Measurements from ENCODE around the gene OR5AR1.
"Not testable (repeated sequence)": the region's sequence is repeated elsewhere in the genome, so short reads cannot be mapped to it uniquely, and the experiment has no call there.

Gene OR5AR1

DNA sequence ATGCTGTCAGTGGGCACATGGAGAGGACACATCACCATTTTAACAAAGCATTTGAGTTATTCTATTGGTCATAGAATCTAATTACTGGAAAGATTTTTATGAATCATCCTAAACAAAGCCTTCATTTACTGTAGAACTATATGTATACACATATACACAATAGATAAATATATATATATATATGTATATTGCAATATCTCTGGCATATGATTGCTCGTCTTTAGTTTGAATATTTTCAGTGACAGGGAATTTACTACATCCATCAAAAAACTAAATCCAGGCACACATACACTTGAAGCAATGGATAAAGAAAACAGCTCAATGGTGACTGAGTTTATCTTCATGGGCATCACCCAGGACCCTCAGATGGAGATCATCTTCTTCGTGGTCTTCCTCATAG is at the start of gene OR5AR1:
Gene OR5AR1, plus strand, starts transcription at position 301 of the 400 bp plus-strand sequence. Its CDS starts 0 bp downstream, at position 301.
- in situ Hi-C loops (cut with MboI; ENCODE audit: low sequenced_read_pairs): no loop called here

GRCh38 chr11:56624661-56625110 is 38.8 kb upstream of the OR5AR1 start:
- in situ Hi-C loops (cut with MboI; ENCODE audit: low sequenced_read_pairs): no loop called here

DNA sequence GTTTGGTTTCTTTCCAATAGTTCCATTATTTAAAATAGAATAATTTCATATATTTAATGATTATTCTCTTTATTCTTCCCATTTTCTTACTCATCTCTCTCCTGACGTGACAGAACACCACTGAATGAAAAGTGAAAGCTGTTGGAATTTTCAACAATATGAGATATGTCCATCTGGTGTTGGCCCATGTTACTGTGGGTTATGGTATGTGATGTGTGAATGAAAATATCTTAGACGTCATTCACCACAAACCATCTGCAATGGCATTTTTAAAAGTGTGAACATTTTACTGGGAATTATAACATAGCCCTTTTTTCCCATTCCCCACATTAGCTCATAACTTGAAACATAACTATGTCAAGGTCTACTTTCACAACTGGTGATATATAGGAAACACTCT is 37.5 kb upstream of the OR5AR1 start:
- in situ Hi-C loops (cut with MboI; ENCODE audit: low sequenced_read_pairs): no loop called here

DNA sequence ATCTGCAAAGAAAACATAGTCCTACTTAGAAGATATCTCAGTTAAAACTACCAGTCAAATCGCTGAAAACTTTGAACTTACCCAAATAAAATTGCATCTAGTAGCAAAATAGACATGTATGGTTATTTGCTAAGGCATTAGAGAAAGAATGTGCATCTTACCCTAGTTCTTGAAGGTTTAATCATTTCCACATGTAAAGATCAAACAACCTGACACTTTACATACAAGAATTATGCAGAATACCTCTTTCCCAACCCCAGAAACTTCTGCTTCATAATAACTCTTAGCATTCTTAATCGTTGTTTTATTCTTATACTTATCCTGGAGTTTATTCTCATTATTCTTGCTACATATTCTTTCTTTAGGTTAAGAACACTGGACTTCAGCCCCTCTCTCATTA is 31.2 kb upstream of the OR5AR1 start:
- in situ Hi-C loops (cut with MboI; ENCODE audit: low sequenced_read_pairs): no loop called here

- in situ Hi-C loops (cut with MboI; ENCODE audit: low sequenced_read_pairs): no loop called here
Measured at GRCh38 chr11:56636861-56637260, 26.6 kb upstream of the OR5AR1 start.

DNA sequence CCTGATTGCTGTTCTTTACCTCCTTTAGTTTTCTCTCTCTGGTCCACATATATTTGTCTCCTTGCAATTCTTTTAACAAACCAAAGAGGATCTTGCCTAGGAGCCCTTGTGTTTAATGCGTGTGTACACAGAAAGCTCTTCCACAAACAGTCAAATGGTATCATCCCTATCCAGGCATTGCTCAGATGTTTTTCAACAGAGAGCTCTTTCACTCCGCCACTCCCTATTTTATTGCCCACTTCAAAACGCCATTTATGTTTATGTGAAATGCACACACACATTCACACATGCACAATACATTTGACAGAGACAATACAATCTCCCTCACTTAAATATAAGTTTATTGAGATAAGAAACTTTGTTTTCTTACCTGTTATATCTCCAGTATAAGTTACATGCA is 26.0 kb upstream of the OR5AR1 start:
- in situ Hi-C loops (cut with MboI; ENCODE audit: low sequenced_read_pairs): no loop called here

DNA sequence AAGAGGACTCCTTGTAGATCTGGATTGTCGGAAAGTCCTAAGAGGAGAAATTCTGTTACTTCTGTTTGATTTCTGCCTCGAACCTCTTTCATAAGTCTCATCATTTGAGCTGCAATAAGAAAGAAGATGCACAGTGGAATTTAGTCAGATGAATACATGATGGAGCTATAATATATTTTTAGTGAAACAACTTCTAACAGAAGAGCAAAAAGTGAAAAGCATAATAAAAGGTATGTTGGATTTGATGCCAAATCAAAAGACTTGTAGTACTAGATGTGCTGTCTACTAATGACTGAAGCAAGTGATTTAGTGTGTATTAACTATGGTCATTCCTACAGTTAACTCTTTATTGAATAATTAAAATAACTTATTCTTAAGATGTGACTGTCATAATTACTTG is 21.1 kb upstream of the OR5AR1 start, which contains the start of gene OR5AP2:
Gene OR5AP2, minus strand, starts transcription at position 101 of the 400 bp plus-strand sequence. Its CDS starts 0 bp downstream, at position 101.
- in situ Hi-C loops (cut with MboI; ENCODE audit: low sequenced_read_pairs): no loop called here

DNA sequence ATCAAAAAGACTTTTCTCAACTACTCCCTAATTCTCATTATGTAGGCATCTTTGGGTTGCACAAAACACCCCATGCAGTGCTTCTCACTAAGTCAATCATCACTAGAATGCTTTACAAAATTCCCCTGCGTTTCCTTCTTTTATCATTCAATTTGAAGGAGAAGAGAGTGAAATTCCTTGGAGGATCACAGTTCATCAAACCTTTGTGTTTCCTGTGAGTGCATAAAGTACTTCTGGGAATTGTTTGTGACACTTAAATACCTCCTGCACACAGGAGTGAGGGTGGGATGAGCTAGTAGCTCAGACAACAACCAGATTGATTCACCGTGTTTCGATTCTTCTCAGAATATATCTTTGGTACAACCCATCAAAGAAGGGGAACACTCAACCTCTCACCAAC is 3.7 kb upstream of the OR5AR1 start:
- in situ Hi-C loops (cut with MboI; ENCODE audit: low sequenced_read_pairs): no loop called here

DNA sequence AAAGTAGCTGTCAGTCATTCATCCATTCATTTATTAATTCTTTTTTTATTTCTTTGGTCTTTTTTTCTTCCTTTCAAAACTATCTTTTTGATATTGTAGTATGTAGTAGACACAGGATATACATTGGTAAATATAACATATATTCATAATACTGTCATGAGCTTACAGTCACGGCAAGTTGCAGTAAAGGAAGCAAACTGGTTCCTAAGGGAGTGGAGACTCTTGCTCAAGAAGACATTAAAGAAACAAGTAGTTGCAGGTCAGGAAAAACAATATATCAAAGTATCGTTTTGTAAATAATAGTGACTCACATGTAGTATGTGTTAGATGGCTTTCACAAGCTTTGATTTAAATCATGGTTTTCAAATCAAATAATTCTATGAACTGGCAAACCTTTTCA is 7.5 kb downstream of the OR5AR1 start:
- in situ Hi-C loops (cut with MboI; ENCODE audit: low sequenced_read_pairs): no loop called here

GRCh38 chr11:56688554-56689100 is 25.1 kb downstream of the OR5AR1 start:
- in situ Hi-C loops (cut with MboI; ENCODE audit: low sequenced_read_pairs): no loop called here

DNA sequence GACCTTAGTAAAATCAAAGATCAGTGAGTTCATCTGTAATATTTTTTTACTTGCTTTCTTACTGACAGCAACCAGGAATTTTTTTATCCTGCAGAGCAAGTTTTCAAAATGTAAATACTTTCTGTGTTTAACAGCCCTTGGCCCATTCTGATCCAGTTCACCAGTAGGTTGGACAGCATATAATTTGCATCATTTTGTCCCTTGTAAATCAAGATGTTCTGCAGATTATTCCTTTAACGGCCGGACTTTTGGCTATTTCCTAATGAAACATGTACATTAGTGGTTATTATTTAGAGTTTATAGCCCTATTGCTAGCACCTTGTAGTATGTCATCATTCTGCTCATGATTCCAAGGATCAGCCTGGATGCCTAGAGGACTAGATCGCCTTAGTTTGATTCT is 27.7 kb downstream of the OR5AR1 start:
- in situ Hi-C loops (cut with MboI; ENCODE audit: low sequenced_read_pairs): not testable (repeated sequence)

- in situ Hi-C loops (cut with MboI; ENCODE audit: low sequenced_read_pairs): no loop called here
Measured at GRCh38 chr11:56693428-56693827, 29.9 kb downstream of the OR5AR1 start.

- in situ Hi-C loops (cut with MboI; ENCODE audit: low sequenced_read_pairs): no loop called here
Measured at GRCh38 chr11:56698795-56699194, 35.3 kb downstream of the OR5AR1 start, which contains the start of gene OR9G1. Gene OR9G1 (plus strand): TSS chr11:56699095. CDS start chr11:56700388, 1,293 bp downstream.

DNA sequence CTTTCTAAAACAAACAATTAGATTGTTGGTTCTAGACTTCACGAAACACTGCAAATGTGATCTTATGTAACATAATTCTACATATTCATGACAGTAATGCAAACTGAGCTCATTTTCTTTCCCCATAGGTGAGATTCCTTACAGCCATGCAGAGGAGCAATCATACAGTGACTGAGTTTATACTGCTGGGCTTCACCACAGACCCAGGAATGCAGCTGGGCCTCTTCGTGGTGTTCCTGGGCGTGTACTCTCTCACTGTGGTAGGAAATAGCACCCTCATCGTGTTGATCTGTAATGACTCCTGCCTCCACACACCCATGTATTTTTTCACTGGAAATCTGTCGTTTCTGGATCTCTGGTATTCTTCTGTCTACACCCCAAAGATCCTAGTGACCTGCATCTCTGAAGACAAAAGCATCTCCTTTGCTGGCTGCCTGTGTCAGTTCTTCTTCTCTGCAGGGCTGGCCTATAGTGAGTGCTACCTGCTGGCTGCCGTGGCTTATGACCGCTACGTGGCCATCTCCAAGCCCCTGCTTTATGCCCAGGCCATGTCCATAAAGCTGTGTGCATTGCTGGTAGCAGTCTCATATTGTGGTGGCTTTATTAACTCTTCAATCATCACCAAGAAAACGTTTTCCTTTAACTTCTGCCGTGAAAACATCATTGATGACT is 36.9 kb downstream of the OR5AR1 start:
- in situ Hi-C loops (cut with MboI; ENCODE audit: low sequenced_read_pairs): no loop called here

DNA sequence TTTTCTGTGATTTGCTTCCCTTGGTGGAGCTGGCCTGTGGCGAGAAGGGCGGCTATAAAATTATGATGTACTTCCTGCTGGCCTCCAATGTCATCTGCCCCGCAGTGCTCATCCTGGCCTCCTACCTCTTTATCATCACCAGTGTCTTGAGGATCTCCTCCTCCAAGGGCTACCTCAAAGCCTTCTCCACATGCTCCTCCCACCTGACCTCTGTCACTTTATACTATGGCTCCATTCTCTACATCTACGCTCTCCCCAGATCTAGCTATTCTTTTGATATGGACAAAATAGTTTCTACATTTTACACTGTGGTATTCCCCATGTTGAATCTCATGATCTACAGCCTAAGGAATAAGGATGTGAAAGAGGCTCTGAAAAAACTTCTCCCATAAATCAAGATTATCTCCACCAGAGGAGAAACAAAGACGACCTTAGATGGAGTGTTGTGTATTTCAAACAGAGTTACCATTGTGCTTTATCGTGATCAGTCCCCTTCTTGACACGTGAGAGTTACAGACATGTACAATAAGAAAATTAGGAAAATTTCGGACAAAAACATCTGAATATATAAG is 37.5 kb downstream of the OR5AR1 start:
- in situ Hi-C loops (cut with MboI; ENCODE audit: low sequenced_read_pairs): no loop called here

DNA sequence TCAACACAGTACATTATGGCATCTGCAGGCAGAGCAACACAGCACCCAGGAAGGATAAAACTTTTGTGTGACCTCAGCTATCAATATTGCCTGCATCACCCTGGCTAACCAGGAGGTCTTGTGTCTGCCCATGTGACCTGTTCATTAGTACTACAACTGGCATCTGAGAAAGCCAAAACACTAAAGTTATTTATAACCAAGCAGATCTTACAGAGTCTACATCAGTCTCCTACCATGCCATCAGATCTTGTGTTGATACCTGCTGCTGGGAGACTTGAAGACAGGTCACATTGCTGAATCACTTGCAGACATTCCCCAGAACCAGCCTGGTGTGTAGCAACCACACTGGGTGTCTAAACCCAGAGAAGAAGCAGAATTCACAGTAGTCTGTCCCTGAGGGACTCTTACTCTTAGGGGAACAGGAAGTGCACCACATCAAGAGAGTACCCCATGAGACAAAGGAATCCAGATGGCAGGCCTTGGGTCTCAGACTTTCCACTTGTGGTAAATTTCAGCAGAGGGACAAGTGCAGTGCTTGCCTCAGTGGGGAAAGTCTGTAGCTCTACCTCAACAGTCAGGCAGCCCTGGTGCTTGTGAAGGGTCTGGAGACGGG is 42.4 kb downstream of the OR5AR1 start:
- in situ Hi-C loops (cut with MboI; ENCODE audit: low sequenced_read_pairs): no loop called here

- in situ Hi-C loops (cut with MboI; ENCODE audit: low sequenced_read_pairs): no loop called here
Measured at GRCh38 chr11:56706486-56706885, 43.0 kb downstream of the OR5AR1 start.

DNA sequence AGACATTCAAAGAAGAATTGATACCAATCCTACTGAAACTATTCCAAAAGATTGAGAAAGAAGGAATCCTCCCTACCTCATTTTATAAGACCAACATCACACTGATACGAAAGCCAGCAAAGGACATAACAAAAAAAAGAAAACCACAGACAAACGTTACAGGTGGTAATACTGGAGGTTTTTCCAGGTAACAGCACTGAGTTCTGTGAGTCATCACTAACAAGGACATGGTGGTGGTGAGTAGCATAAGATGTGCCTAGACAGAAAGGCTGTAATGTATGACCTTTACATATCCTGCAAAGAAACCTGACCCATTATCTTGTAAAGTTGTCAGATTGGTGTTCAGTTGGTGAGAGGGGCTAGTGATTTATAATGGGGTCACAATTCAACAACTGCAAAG is 50.7 kb downstream of the OR5AR1 start:
- in situ Hi-C loops (cut with MboI; ENCODE audit: low sequenced_read_pairs): no loop called here

Data from HL-60/S4 treated with retinoic acid at 250 ng/mL for 4 days and 3 days (cell line).